ENCODE results near the gene WDR13. TPM values are rescaled to one million over a fixed set of nuclear protein-coding genes. Genes with fewer than 3 reads are reported as not detected.
A peak's percentile ranks its signal among the peaks of the same experiment; 100 is the strongest.

The WDR13 gene
- total RNA-seq, 2 donors from 2014 or later = 51.3 to 51.9 TPM

DNA sequence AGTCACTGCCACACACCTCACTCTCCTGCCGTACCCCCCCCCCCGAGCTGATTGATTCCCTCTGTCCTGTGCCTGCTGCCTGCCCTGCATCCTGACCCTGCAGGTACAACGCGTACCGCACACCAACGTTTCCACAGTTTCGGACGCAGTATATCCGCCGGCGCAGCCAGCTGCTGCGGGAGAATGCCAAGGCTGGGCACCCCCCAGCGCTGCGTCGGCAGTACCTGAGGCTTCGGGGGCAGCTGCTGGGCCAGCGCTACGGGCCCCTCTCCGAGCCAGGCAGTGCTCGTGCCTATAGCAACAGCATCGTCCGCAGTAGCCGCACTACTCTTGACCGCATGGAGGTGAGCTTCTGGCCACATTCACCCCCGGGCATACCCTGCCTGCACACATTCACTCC is 1.3 kb downstream of the WDR13 start:
- TF ChIP-seq, protein P1, sequence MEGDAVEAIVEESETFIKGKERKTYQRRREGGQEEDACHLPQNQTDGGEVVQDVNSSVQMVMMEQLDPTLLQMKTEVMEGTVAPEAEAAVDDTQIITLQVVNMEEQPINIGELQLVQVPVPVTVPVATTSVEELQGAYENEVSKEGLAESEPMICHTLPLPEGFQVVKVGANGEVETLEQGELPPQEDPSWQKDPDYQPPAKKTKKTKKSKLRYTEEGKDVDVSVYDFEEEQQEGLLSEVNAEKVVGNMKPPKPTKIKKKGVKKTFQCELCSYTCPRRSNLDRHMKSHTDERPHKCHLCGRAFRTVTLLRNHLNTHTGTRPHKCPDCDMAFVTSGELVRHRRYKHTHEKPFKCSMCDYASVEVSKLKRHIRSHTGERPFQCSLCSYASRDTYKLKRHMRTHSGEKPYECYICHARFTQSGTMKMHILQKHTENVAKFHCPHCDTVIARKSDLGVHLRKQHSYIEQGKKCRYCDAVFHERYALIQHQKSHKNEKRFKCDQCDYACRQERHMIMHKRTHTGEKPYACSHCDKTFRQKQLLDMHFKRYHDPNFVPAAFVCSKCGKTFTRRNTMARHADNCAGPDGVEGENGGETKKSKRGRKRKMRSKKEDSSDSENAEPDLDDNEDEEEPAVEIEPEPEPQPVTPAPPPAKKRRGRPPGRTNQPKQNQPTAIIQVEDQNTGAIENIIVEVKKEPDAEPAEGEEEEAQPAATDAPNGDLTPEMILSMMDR (conservative IDR thresholded peaks at IDR 0.05) = no peak
- Histone ChIP-seq H3K9ac (ENCODE audit: extremely low read depth, low read length, poor library complexity, severe bottlenecking) (no peak overlapping the region), H3K27ac (ENCODE audit: low read depth, low read length) (no peak overlapping the region), H3K4me3 (ENCODE audit: low read length) (peak overlapping the region; percentile 86), H3K9me3 (ENCODE audit: control insufficient read depth, low read length) (no peaks in the 10 kb centered on the region), H3K4me1 (ENCODE audit: control insufficient read depth, insufficient read depth, low read length) (peaks cover 4% of the 10 kb centered on the region), H3K36me3 (ENCODE audit: control insufficient read depth, insufficient read depth, low read length) (peaks cover 8% of the 10 kb centered on the region), H3K27me3 (ENCODE audit: control insufficient read depth, insufficient read depth, low read length, poor library complexity, severe bottlenecking) (no peaks in the 10 kb centered on the region)
- 94 to 99% methylated on average over 14 to 24 of the region's 25 CpGs for WGBS, 2 experiments (ENCODE audit: insufficient coverage in 1 of 2, insufficient read length in 1 of 2)
- no peak overlapping the region for H3K27ac Mint-ChIP-seq
- H3K27me3 Mint-ChIP-seq (ENCODE audit: insufficient read depth) = no peaks in the 10 kb centered on the region
- peaks cover 2% of the 10 kb centered on the region for H3K4me1 Mint-ChIP-seq
- peaks cover 55% of the 10 kb centered on the region for H3K9me3 Mint-ChIP-seq
- H3K36me3 Mint-ChIP-seq (ENCODE audit: low read depth) = peaks cover 15% of the 10 kb centered on the region
- DNase-seq = no peak
- H3K4me3 Mint-ChIP-seq = peak overlapping the region; percentile 95

DNA sequence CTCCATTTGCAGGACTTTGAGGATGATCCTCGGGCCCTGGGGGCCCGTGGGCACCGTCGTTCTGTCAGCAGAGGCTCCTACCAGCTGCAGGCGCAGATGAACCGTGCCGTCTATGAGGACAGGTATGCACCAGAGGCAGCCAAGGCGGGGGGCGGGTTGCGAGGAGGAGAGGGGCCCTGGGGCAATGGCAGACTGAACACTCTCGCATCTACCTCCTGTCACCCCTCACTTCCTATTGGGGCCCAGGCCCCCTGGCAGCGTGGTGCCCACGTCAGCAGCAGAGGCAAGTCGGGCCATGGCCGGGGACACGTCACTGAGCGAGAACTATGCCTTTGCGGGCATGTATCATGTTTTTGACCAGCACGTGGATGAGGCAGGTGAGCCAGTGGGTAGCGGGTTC is 2.0 kb downstream of the WDR13 start:
- DNase-seq = no peak
- no peak overlapping the region for H3K4me3 Mint-ChIP-seq
- peaks cover 2% of the 10 kb centered on the region for H3K4me1 Mint-ChIP-seq
- peaks cover 18% of the 10 kb centered on the region for H3K36me3 Mint-ChIP-seq (ENCODE audit: low read depth)
- Histone ChIP-seq H3K27ac (ENCODE audit: low read depth, low read length) (no peak overlapping the region), H3K4me3 (ENCODE audit: low read length) (no peak overlapping the region), H3K36me3 (ENCODE audit: control insufficient read depth, insufficient read depth, low read length) (peaks cover 8% of the 10 kb centered on the region), H3K9me3 (ENCODE audit: control insufficient read depth, low read length) (no peaks in the 10 kb centered on the region), H3K9ac (ENCODE audit: extremely low read depth, low read length, poor library complexity, severe bottlenecking) (no peak overlapping the region), H3K27me3 (ENCODE audit: control insufficient read depth, insufficient read depth, low read length, poor library complexity, severe bottlenecking) (no peaks in the 10 kb centered on the region), H3K4me1 (ENCODE audit: control insufficient read depth, insufficient read depth, low read length) (peaks cover 4% of the 10 kb centered on the region)
- H3K9me3 Mint-ChIP-seq = peaks cover 58% of the 10 kb centered on the region
- no peaks in the 10 kb centered on the region for H3K27me3 Mint-ChIP-seq (ENCODE audit: insufficient read depth)
- no peak overlapping the region for H3K27ac Mint-ChIP-seq
- TF ChIP-seq, protein P1 (conservative IDR thresholded peaks at IDR 0.05) = no peak
- WGBS, 2 experiments (ENCODE audit: insufficient coverage in 1 of 2, insufficient read length in 1 of 2) = 90 to 95% methylated on average over 6 to 20 of the region's 20 CpGs

DNA sequence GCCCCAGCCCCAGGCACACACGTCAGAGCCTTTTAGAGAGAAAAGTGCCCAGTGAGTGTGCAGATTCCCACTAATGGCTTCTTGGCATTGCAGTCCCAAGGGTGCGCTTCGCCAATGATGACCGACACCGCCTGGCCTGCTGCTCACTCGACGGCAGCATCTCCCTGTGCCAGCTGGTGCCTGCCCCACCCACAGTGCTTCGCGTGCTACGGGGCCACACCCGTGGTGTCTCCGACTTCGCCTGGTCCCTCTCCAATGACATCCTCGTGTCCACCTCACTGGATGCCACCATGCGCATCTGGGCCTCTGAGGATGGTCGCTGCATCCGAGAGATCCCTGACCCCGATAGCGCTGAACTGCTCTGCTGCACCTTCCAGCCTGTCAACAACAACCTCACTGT is 2.9 kb downstream of the WDR13 start:
- Histone ChIP-seq H3K9ac (ENCODE audit: extremely low read depth, low read length, poor library complexity, severe bottlenecking) (no peak overlapping the region), H3K4me1 (ENCODE audit: control insufficient read depth, insufficient read depth, low read length) (peaks cover 4% of the 10 kb centered on the region), H3K36me3 (ENCODE audit: control insufficient read depth, insufficient read depth, low read length) (peaks cover 8% of the 10 kb centered on the region), H3K27ac (ENCODE audit: low read depth, low read length) (no peak overlapping the region), H3K4me3 (ENCODE audit: low read length) (no peak overlapping the region), H3K9me3 (ENCODE audit: control insufficient read depth, low read length) (no peaks in the 10 kb centered on the region), H3K27me3 (ENCODE audit: control insufficient read depth, insufficient read depth, low read length, poor library complexity, severe bottlenecking) (no peaks in the 10 kb centered on the region)
- DNase-seq = no peak
- Mint-ChIP-seq H3K4me1 (peaks cover 2% of the 10 kb centered on the region), H3K9me3 (peaks cover 65% of the 10 kb centered on the region), H3K36me3 (ENCODE audit: low read depth) (peaks cover 26% of the 10 kb centered on the region), H3K27ac (no peak overlapping the region), H3K27me3 (ENCODE audit: insufficient read depth) (no peaks in the 10 kb centered on the region), H3K4me3 (no peak overlapping the region)
- 94 to 100% methylated on average over 2 to 19 of the region's 19 CpGs for WGBS, 2 experiments (ENCODE audit: insufficient coverage in 1 of 2, insufficient read length in 1 of 2)
- TF ChIP-seq, protein P1 (conservative IDR thresholded peaks at IDR 0.05) = no peak
